H54 (cell line): ENCODE measurements around the gene LGMN.
A peak's percentile ranks its signal among the peaks of the same experiment; 100 is the strongest.

Source experiments
- DNase-seq: peaks from one replicate; pipeline ENCODE4 v3.0.0; 2011; ENCODE audit warnings: low spot score, mixed read lengths; ENCODE audit not compliant: insufficient read length
- FAIRE-seq: peaks from 3 replicates; lab custom pipeline; 2011; peaks lifted over from hg19 to GRCh38; lab: Jason Lieb, UNC
- POLR2A ChIP-seq: IDR thresholded peaks from 2 replicates; pipeline ENCODE4 v1.6.1; 2011; ENCODE audit warnings: low read depth, mild to moderate bottlenecking, low read length

The LGMN gene

DNA sequence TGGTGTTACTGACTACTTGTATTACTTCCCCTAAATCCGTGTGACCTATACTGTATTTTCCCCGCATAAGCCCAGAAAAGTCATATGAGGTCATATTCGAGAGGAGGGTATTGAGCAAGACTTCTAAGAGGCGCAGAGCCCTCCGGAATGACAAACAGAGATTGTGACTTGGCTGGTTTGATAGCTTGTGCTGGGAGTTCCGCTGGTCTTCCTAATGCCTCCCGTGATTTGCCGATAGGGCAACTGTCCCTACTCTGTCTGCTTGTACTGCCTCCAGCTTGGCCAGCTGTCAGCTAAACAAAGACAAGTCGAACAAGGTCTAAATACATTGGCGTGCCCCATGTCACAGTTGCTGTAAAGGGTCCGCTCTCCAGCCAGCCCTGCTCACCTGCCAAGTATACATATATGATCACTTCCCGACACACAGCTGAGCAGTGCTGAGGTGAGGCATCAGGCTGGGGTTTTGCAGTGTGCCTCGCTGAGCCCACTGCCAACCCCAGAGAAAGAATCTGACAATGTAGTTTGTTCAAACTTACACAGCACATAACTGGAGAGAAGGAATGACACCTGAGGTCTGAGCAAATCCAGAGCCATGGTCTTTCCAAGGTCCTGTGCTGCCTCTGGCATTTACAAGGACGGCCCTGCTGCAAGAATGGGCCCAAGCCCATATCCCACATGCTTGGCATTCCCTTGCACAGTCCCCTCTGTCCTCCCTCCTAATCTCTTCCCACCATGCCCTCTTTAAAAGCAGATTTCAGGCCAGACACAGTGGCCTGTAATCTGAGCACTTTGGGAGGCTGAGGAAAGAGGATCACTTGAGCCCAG lies 23.7 kb downstream of the LGMN start:
- no peak for FAIRE-seq
- DNase-seq = no peak
- no peak for TF ChIP-seq POLR2A

DNA sequence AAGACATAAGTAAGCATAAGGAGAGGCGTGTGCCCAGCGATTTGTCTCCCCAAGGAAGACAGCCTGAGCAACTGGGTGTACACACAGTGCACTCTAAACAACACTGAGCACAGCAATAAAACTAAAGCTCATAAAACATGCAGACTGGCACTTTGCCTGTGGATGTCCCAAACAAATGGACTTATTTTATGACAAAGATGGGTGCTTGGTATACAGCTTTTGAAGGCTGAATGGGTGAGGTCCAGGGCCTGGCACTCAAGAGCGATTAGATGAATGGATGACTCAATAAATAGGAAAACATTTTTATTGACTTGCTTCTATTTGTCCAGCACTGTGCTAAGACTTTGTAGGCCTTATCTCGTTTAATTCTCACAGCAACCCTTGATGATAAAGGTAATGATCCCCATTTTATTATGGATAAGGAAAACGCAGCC lies 28.5 kb downstream of the LGMN start:
- FAIRE-seq = no peak
- no peak for TF ChIP-seq POLR2A
- DNase-seq = no peak

DNA sequence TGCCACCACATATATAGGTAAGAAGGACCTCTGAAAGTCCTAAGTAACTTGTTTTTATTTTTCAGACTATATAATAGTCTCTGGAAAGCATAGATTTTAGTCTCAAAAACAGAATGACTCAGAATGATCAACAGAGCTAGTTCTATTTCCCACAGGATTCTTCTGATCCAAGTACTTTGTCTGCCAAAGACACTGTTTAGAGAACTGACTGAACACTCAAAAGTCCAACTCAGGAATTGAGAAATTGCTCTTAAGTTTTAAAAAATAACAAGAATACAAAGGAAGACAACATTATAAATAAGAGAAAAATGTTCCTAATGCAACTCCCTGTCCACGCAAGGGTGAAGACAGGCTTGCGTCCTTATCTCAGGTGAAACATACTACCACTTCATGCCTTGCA lies 29.0 kb downstream of the LGMN start:
- DNase-seq (no peak), FAIRE-seq (no peak)
- no peak for TF ChIP-seq POLR2A

DNA sequence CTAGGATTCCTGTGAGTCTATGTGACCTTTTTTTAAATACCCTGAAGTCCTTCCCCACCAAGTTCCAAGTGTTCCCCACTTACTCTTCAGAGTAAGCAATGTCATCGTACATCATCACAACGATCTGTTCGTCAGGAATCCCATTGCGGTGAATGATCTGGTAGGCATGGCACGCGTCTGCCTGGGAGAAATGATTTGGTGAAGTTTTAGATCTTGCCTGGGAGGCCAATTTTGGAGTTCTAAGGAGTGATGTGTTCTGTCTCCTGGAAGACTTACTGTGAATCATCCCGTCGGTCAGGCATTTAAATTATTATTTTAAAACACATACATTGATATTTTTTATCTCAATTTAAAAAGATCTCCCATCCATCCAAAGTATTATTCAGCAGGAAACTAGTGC lies 29.8 kb downstream of the LGMN start:
- FAIRE-seq (no peak), DNase-seq (no peak)

DNA sequence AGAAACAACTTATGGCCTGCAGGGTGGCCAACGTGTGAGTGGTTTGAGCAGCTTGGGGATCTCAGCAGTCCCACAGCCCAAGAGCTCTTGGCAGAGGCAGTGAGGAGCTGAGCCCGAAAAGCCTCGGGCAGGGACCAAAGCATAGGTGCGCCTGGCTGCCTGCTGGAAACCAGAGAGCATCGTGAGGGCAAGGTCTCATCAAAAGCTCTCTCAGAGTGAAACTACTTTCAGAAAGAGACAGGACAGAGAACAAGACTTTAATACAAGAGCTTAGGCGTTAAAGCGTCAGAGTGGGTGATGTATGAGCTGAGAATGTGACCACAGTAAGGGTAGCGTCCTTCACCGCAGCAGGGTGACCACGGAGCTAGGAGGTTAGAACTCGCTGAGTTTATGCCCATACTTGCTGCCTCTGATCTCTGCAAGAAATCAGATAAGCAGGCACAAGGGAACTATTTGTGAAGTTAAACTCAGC lies 30.8 kb downstream of the LGMN start:
- DNase-seq (no peak), FAIRE-seq (no peak)
- no peak for TF ChIP-seq POLR2A

More for the DNA sequence above, 29.8 kb downstream of the LGMN start:
- no peak for TF ChIP-seq POLR2A

DNA sequence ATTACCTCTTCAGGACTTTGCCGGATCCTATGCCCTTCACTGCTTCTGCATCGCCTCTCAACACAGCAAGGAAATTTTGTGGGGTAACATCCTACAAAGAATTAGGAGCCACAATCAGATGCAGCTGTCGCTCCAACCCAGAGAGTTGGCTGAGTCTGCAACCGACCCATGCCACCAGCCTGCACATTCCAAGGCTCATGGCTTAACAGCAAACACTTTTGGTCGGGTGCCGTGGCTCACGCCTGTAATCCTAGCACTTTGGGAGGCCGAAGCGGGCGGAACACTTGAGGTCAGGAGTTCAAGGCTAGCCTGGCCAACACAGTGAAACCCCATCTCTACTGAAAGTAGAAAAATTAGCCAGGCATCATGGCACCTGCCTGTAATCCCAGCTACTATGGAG lies 32.3 kb downstream of the LGMN start:
- no peak for TF ChIP-seq POLR2A
- DNase-seq = no peak
- FAIRE-seq = no peak

DNA sequence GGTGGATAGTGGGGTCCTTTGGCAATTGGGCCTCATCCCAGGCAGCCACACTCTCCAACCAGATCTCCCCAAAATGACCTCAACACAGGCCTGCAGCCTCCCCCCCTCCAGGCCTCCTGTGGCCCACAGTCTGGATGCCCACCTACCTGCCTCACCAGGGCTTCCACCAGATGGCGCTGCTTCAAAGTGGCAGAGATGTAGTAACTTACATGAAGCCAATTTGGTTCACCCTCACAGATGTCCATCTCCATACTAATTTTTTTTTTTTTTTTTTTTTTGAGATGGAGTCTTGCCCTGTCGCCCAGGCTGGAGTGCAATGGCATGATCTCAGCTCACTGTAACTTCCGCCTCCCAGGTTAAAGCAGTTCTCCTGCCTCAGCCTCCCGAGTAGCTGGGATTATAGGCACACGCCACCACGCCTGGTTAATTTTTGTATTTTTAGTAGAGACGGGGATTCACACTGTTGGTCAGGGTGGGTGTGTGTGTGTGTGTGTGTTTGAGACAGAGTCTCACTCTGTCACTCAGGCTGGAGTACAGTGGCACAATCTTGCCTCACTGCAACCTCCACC lies 33.6 kb downstream of the LGMN start:
- FAIRE-seq = peak; percentile 11
- DNase-seq = peak; percentile 86

DNA sequence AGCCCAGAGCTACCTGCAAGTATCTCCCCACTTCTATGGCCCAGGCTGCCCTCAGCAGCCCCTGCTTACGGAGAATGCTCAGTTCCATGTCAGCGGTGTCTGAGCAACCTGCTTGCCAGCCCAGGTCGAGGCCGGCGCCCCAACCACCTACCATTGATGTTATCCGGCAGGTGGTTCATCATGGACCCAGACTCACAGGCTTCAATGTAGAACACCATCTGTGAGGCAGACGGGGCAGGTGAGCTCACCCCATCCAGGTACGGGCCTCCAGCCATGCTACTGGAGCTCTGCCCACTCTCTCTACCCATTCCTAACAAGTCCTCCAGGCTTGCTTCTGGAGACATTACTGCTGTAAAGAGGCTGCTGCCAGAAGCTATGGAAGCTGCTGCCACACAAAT lies 35.8 kb downstream of the LGMN start:
- DNase-seq = no peak
- FAIRE-seq = no peak
- TF ChIP-seq POLR2A = no peak

DNA sequence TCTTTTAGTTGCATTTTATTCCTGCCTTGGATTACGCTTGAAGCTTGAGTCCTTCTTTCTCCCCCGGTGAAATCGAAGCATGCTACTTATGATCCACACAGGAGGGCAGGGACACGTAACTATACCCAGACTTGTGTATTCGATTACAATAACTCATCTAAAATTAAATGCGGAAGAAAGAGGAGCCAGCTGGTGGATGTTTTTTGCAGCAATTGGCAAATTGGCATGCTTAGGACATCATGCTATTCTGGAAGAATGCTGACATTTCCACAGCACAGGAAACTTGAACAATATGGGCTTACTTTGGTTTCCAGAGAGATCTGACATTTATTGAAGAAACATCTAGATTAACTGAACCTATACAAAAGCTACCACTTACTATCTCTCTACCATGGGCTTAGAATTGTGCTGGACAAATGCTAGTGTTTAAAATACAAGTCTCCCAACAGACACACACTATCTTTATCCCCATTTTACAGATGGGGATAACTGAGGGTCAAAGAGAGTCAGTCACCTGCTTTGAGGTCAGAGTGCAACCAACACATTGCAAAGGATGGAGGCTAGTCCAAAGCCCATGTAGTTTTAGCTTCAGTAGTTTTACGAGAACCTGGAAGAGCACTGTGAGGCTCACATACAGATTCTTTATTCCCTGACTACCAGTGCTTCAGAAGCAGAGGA lies 36.3 kb downstream of the LGMN start:
- FAIRE-seq (no peak), DNase-seq (no peak)
- no peak for TF ChIP-seq POLR2A

DNA sequence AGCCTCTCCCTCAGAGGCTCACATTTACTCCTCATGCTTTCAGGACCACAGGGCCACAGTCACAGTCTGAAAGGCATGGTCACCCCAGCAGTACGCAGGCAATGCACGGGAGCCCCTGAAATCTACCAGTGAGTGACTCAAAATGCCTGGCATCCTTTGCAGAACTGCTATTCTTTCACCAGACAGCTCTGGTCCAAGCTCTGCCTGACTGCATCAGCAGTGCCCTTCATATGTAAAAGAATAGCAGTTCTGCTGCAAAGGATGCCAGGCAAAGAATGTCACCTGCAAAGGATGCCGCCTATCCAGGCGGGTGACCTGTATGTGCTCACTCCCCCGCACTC lies 38.5 kb downstream of the LGMN start:
- DNase-seq (no peak), FAIRE-seq (no peak)
- TF ChIP-seq POLR2A = no peak

DNA sequence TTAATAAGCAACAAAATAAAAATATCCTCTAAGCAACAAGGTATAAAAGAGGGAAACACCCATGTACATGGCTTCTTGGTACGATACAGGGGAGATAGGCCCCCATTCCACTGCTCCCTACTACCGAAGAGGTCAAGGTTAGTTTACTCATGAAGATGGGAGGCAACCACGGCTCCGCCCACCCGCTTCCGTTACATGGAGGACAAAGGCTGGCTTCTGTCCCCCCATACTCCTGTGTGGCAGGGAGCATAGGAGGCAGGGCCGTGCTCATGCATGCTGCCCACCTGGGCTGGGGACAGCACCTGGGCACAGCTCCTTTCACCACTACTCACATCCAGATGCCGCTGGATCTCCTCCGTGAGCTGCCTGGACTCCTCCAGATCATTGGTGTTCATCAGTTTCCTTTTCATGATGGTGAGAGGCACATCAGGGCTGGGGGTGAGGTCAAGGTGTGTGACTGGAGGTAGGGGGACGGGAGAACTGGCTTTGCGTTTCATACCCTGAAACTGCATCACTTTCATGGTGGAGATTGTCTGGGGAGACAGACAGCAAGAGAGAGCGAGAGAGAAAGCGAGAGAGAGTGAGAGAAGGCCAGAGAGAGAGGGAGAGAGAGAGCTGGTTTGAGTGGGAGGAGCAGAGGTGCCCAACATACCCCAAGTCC lies 39.0 kb downstream of the LGMN start:
- DNase-seq = no peak
- TF ChIP-seq POLR2A = no peak
- FAIRE-seq = no peak

DNA sequence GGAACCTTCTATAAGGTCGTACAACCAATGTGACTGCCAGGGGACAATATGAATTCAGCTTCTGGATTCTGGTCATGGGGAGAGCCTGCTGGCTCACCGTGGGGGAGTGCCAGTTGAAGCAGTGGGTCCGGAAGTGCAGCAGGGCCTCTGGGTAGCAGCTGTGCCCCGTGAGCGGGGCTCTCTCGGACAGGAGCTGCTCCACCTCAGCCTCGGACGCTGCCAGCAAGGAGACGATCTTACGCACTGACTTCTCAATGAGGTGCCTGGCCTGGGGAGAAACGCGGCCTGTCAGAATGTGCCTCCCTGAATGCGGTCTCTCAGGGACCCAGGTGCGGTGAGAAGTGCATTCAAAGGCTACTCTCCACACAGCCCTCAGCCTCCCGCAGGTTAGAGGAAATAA lies 42.0 kb downstream of the LGMN start:
- no peak for FAIRE-seq
- DNase-seq = no peak

DNA sequence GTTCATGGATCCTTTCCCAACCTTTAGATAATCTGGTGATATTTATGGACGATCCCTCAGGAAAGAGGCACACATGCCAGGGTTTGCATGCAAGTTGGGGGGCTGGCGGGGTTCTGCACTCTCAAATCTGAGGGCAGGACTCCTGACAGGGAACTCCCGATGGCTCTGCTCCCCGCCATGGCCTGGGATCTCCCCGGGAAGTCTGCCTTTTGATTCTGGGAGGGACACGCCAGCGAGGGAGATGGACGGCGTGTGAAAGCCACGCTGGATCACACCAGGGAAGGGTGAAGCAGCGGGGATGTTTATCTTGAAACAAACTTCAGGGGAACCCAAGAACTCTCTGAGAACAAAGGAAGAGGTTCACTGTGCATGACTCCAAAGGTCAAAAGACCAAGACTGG lies 43.6 kb downstream of the LGMN start:
- DNase-seq (no peak), FAIRE-seq (no peak)
- TF ChIP-seq POLR2A = no peak

More for the DNA sequence above, 42.0 kb downstream of the LGMN start:
- TF ChIP-seq POLR2A = no peak
